Gastroesophageal sphincter (tissue), 3 donors: Measurements from ENCODE around the gene FYCO1.

Experiments
- EP300 ChIP-seq: sonication (generic); formaldehyde crosslinking; IDR thresholded peaks from one replicate; pipeline ENCODE4 v1.6.1; 2017; ENCODE audit warnings: antibody characterized with exemption, mild to moderate bottlenecking
- POLR2A ChIP-seq, 2 donors: fragments of 450-650 bp; IDR thresholded peaks; one replicate each; pipeline ENCODE4 v1.6.1; 2017; ENCODE audit warnings: antibody characterized with exemption in 2 of 2, mild to moderate bottlenecking in 2 of 2, moderate library complexity in 1 of 2
- TF ChIP-seq, protein P1 (sequence below), 4 experiments: fragments of 200-600 bp in 2 of 4; fragments of 450-650 bp in 2 of 4; sonication (generic) in 1 of 4; IDR thresholded peaks; one replicate each; pipeline ENCODE4 v1.5.1; 2017 to 2019; ENCODE audit warnings: antibody characterized with exemption in 4 of 4, mild to moderate bottlenecking in 2 of 4, moderate library complexity in 2 of 4

DNA sequence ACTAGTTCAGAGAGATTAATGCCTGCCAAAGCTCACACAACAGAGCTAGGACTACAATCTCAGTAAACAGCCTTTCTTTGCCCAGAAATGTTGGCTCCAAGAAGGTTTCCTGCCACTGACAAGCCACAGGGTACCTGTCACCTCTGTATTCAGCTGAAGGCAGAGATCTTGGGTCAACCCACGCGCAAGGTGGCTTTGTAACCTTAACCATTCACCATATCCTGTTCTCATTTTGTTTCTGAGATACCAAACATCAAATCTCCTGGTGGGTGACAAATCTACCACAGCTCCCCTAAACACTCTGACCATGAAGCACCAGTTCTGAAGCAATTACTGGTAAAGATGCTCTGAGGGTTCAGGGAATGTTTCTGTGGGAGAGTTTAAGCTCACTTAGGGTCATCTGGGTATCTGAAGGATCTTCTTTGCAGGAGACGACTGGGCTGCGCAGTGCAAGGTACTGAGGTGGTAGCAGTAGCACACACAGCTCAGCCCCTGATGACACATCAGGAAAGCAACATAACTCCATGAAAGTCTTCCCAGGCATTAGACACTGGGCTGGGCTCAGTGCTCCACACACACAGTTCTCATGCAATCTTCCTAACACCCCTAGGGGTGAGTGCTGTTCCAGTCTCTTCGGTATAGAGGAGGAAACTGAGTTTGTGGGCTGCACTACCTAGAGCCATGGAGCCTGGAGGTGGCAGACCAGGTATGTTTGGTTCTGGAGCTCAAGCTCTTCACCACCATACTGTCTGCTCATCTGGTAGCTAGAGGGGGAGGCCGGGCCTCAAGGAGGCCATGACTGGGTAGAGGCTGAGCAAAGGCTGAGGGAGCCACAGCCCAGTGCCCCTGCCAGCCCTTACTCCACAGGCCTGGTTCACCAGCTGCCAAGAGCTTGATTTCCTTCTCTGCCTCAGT is 44.7 kb downstream of the FYCO1 start:
- TF ChIP-seq POLR2A (IDR thresholded peaks at IDR 0.05) (no peak), EP300 (no peak)
- TF ChIP-seq, protein P1, sequence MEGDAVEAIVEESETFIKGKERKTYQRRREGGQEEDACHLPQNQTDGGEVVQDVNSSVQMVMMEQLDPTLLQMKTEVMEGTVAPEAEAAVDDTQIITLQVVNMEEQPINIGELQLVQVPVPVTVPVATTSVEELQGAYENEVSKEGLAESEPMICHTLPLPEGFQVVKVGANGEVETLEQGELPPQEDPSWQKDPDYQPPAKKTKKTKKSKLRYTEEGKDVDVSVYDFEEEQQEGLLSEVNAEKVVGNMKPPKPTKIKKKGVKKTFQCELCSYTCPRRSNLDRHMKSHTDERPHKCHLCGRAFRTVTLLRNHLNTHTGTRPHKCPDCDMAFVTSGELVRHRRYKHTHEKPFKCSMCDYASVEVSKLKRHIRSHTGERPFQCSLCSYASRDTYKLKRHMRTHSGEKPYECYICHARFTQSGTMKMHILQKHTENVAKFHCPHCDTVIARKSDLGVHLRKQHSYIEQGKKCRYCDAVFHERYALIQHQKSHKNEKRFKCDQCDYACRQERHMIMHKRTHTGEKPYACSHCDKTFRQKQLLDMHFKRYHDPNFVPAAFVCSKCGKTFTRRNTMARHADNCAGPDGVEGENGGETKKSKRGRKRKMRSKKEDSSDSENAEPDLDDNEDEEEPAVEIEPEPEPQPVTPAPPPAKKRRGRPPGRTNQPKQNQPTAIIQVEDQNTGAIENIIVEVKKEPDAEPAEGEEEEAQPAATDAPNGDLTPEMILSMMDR (IDR thresholded peaks at IDR 0.05) = no peak
